Dermis blood vessel endothelial cell (primary cell): Measurements from ENCODE around the gene FRMD4A. TPM values are rescaled to one million over a fixed set of nuclear protein-coding genes. Genes with fewer than 3 reads are reported as not detected.
"Not testable (repeated sequence)": the region's sequence is repeated elsewhere in the genome, so short reads cannot be mapped to it uniquely, and the experiment has no call there.

Experiments used
- DNase-seq: peaks from one replicate; pipeline ENCODE4 v3.0.0; 2010
- total RNA-seq: library from RNA; depleted of rRNA; stranded (reverse); fragments of >200 nt; gene quantifications from 2 replicates; pipeline ENCODE4 v1.2.3, GENCODE V29; 2014

The FRMD4A gene
- total RNA-seq, 1 donor from 2014 or later, result 42.0 TPM

DNA sequence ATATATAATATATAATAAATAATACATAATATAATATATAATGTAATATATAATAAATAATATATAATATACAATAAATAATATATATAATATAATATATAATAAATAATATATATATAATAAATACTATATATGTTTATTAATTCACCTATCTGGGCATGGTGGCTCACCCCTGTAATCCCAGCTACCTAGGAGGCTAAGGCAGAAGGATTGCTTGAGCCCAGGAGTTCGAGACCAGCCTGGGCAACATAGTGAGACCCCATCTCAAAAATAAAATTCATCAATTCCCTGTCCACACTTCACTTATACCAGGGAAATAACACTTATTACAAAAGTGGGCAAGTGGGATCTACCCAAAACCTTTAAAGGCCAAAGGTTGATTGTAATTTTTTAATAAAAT is 462.9 kb downstream of the FRMD4A start:
- DNase-seq, result no peak

- peak; percentile 91 for DNase-seq
These were observed 464.8 kb downstream of the FRMD4A start for GRCh38 chr10:13865758-13866491.

GRCh38 chr10:13865220-13865619 is 465.5 kb downstream of the FRMD4A start:
- not testable (repeated sequence) for DNase-seq

- peak; percentile 72 for DNase-seq
These were observed 468.0 kb downstream of the FRMD4A start for GRCh38 chr10:13862546-13863233.

DNA sequence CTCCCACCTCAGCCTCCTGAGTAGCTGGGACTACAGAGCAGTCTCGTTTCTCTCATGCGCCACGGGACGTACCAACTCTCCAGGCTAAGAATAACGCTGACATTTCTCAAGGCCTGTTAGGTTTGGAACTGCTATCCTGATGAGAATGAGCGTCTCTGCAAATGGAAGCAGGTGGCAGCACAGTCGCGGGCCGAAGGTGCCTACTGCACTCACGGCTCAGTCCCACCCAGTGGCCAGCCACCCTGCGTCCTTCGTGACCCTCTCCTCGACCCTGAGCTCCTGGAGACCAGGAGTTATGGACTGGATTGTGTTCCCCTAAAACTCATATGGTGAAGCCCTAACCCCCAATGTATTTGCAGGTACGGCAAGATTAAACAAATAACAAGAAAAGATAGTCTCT is 469.8 kb downstream of the FRMD4A start:
- no peak for DNase-seq

DNA sequence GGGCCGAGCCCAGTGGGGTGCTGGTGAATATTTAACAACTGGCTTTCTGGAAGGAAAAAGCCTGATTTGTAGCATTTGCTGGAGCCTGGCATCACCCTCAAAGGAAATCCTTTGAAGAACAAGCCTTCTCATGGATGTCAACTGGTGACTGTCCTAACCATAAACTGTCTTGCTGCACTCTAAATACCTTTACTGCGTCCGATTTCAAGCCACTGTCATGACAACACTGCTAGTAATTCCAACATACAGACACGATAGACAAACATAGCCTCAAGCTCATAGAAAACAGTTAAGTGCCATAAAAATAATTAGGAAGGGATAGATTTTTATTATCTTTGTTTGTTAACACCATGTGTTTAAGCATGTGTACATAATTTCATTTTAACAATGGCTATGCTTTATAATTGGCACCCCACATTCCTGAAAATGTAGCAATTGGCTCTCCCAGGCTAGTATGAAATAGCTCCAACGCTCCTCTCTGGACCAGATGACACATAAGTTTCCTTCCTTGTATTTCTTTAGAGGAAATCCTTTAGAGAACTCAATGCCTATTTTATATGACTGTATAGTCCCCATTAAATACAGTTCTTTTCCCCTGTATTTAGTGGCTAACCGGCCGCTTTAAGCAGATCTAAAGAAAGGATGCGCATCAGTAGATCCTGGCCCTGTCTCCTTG is 470.6 kb downstream of the FRMD4A start:
- peak; percentile 87 for DNase-seq

DNA sequence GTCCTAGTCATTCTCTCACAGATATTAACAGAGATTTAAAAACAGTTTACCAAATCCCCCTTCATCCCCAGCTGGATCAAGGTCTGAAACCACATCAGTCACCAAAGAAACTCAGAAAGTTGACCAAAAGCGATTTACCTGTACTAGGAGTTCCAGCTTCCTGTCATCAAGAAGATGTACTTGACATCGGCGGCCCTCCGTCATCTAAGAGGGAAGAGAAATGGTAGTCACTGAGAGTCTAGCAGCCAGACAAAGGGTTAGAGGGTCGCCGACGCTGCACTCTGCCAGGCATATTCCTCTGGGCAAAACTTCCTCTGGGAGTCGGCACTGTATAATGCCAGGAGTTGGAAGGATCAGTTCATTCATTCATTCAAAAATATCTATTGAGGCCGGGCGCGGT is 472.0 kb downstream of the FRMD4A start:
- no peak for DNase-seq

GRCh38 chr10:13857451-13857850 is 473.3 kb downstream of the FRMD4A start:
- DNase-seq, result peak; percentile 40

DNA sequence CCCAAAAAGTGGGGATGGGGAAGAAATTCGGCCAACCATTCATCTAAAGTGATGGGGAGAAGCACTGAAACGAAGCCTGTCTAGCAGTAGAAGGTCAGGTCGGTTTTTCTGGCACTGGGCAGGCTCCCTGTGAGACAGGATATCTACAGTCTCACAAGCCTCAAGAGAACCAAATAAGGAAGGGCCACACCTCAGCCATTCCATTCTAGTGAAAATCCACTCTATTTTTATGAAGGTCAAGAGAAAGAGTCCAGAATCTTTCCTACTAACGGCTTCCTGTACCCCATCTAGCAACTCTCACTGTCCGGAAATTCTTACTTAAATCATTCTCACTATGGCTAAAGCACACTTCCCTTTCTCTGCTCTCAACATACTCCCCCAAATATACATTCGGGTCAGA is 476.9 kb downstream of the FRMD4A start:
- DNase-seq, result peak; percentile 87

GRCh38 chr10:13852872-13853271 is 477.9 kb downstream of the FRMD4A start:
- DNase-seq, result no peak

DNA sequence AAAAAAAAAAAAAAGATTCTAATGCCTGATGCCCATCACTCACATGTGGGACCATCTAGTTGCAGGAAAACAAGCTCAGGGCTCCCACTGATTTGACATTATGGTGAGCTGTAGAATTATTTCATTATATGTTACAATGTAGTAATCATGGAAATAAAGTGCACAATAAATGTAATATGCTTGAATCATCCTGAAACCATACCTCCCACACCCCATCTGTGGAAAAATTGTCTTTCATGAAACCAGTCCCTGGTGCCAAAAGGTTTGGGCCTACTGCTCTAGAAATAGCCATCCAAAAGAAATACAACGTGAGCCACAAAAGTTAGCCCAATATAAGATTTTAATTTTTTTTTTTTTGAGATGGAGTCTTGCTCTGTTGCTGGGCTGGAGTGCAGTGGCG is 478.8 kb downstream of the FRMD4A start:
- no peak for DNase-seq

- DNase-seq, result no peak
These were observed 481.9 kb downstream of the FRMD4A start for GRCh38 chr10:13848520-13849445.

- DNase-seq, result no peak
These were observed 483.5 kb downstream of the FRMD4A start for GRCh38 chr10:13847201-13847631.

DNA sequence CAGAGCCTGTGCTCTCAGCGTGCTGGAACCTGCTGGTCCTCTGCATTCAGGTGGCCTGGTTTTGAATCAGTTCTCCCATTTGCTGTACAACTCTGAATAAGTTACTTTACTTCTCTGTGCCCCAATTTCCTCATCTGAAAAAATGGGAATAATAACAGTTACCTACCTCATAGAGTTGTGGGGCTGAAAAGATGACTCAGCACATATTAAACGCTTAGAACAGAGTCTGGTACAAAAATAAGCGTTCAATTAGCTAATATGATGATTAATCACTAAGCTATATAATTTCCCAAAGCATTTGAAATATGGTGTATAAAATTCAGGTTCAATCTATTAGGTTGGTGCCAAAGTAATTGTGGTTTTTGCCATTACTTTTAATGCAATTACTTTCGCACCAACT is 484.8 kb downstream of the FRMD4A start:
- DNase-seq, result no peak

DNA sequence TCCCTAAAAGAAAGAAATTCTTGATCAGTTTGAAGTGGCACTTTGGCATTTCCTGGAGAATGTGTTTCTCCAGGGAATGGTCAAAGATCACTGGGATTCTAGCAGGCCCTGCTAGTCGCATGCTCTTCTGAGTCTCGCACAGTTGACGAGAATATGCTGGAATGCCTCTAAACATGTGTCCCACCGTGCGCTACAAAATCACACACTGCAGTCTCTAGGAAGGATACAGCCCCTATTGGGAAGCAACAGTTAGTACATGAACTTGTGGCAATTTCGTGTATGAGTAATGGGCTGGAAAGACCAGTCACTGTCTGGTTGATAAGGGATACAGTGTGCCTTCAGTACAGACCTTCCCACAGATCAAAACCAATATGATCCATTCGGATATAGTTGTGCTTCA is 486.1 kb downstream of the FRMD4A start:
- DNase-seq, result peak; percentile 68

DNA sequence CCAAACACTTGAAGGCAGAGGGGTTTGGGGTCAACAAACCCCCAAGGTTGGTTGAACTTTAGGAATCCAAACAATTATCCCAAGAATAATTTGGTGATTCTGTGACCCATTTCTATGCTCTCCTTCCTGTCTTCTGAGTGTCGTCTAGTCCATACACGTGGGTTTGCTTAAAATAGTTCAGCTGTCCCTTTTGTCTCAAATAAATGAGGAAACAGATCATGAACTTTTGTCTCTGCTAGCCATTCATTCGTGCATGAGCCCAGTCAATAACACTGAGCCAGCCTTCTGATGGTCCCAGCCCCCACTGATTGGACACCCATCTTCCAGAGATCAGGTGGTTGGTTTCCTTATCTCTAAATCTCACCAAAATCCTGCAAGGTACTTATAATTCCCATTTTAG is 488.6 kb downstream of the FRMD4A start:
- DNase-seq, result no peak

GRCh38 chr10:13840036-13840435 is 490.7 kb downstream of the FRMD4A start:
- DNase-seq, result no peak

DNA sequence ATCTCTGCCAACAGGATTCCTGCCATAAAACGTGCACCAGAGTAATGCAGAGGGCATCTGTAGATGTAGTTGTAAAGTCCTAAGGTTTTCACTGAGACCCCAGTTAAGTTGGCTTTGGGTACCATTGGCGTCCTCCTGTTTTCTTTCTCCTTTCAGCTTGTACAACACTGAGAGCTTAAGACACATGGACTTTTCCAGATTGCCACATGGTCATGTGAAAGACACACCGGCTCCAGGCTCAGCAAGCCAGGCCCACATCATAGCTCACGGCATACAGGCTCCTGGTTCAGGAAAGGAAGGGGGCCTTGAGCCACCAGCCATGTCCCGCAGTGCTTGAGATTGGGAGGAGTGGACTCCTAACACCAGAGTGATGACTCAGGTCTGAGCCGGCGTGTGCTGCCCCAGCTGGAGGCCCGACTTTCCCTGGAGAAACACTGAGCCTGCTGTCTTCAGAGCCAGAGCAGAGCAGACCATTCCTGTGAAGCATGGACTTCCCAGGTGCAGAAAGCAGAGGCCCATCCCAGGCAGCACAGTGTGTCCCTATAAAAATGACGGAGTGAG is 491.2 kb downstream of the FRMD4A start:
- DNase-seq, result peak; percentile 82

GRCh38 chr10:13839030-13839429 is 491.7 kb downstream of the FRMD4A start:
- DNase-seq, result no peak

DNA sequence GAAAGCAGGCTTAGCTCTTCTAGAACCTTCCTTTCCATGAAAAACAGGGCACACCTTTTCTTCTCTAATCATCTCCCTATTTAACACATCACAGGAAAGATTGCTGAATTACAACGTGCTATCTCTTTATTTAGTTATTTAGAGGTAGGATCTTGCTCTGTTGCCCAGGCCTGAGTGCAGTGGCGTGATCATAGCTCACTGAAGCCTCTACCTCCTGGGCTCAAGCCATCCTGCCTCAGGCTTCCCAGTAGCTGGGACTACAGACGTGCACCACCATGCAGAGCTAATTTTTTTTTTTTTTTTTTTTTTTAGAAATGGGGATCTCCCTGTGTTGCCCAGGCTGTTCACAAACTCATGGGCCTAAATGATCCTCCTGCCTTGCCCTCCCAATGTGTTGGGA is 492.8 kb downstream of the FRMD4A start:
- no peak for DNase-seq

DNA sequence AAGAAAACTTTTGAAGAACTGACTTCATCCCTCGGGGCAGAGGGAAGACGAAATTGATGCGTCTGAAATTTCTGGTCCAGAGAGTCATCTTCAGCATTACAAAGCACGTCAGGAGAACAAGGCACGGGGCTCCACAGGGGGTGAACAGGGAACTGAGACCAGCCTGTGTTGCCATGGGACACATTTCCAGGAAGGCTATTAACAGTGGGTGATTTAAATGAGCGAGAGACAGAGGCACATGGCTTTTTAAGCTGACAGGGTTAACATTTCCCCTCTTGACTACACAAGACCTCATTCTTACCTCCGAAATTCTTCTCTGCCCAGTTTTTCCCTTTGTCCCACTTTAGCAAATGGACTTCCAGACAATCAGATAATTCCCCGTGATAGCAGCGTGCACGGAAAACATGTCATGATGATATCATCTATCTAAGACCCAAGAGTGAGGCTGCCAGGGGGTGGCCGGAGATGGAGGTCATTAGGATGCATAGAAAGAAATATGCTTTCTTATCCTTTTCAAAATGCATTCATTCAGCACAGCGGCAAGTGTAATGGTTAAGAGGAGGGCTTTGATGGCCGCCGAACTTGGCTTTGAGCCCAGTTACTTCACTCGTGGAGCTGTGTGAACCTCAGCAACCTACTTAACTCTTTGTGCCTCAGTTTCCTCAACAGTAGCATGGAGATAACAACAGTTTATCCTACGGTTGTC is 496.0 kb downstream of the FRMD4A start:
- peak; percentile 91 for DNase-seq

GRCh38 chr10:13831711-13832141 is 499.0 kb downstream of the FRMD4A start:
- peak; percentile 86 for DNase-seq
